ENCODE results near the gene NT5C1B. TPM values are rescaled to one million over a fixed set of nuclear protein-coding genes. Genes with fewer than 3 reads are reported as not detected.

Gene NT5C1B
- total RNA-seq, 4 donors from 2014 or later, result not detected

DNA sequence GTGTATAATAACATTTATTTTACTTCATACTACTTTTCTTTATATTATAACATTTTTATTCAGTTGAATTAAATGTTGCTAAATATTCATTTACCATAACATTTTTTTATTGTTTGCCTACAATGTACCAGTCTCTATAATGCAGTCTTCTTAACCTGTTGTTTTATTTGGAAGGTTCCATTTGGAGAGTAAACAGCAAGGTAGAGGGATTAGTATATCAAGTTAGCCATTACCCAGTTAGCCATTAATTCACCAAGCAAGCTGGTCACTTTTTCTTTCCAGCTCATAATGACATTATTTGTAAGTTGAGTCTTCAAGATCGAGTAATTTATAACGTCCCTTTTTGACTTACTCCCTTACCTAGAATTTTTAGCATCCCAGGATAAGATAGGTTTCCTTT, 29.7 kb upstream of the NT5C1B start:
- Histone ChIP-seq H3K4me3 (no peak overlapping the region), H3K27ac (no peak overlapping the region), H3K9me3 (no peaks in the 10 kb centered on the region), H3K36me3 (no peaks in the 10 kb centered on the region), H3K27me3 (no peaks in the 10 kb centered on the region), H3K4me1 (no peaks in the 10 kb centered on the region)
- TF ChIP-seq, protein P1, sequence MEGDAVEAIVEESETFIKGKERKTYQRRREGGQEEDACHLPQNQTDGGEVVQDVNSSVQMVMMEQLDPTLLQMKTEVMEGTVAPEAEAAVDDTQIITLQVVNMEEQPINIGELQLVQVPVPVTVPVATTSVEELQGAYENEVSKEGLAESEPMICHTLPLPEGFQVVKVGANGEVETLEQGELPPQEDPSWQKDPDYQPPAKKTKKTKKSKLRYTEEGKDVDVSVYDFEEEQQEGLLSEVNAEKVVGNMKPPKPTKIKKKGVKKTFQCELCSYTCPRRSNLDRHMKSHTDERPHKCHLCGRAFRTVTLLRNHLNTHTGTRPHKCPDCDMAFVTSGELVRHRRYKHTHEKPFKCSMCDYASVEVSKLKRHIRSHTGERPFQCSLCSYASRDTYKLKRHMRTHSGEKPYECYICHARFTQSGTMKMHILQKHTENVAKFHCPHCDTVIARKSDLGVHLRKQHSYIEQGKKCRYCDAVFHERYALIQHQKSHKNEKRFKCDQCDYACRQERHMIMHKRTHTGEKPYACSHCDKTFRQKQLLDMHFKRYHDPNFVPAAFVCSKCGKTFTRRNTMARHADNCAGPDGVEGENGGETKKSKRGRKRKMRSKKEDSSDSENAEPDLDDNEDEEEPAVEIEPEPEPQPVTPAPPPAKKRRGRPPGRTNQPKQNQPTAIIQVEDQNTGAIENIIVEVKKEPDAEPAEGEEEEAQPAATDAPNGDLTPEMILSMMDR (IDR thresholded peaks at IDR 0.05), result no peak
- TF ChIP-seq POLR2A (IDR thresholded peaks at IDR 0.05), result no peak
- DNase-seq, result no peak

DNA sequence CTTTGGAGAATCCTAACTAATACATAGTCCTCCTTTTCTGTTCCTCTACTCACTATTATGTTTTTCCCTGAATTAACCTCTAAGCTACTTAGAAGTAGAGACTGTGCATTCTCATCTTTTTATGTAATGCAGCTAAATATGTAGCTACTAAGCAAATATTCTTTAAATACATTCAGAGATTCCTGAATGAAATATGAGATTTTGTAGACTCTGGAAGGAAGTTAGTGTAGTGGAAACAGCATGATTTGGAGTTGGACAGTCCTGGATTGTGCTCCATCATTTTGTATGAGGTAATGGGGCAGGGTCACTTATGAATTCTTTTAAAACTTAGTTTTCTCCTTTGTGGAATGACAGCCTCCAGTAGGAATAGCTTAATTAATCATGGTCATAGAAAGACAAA, 24.7 kb upstream of the NT5C1B start:
- Histone ChIP-seq H3K27ac (no peak overlapping the region), H3K36me3 (no peaks in the 10 kb centered on the region), H3K27me3 (no peaks in the 10 kb centered on the region), H3K4me3 (no peak overlapping the region), H3K9me3 (no peaks in the 10 kb centered on the region), H3K4me1 (no peaks in the 10 kb centered on the region)
- no peak for DNase-seq
- TF ChIP-seq, protein P1 (IDR thresholded peaks at IDR 0.05), result no peak
- TF ChIP-seq POLR2A (IDR thresholded peaks at IDR 0.05), result no peak

DNA sequence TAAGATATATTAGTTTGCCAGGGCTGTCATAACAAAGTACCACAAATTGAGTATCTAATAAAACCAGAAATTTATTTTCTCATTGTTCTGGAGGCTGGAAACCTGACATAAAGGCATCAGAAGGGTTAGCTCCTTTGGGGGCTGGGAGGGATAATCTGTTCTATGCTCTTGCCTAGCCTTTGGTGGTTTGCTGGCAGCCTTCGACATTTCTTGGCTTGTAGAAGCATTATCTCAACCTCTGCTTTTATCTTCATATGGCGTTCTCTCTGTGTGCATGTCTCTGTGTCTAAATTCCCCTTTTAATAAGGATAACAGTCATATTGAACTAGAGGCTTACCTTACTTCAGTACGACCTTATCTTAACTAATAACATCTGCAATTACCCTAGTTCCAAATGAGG, 22.8 kb upstream of the NT5C1B start:
- H3K27ac ChIP-seq, result no peak overlapping the region

DNA sequence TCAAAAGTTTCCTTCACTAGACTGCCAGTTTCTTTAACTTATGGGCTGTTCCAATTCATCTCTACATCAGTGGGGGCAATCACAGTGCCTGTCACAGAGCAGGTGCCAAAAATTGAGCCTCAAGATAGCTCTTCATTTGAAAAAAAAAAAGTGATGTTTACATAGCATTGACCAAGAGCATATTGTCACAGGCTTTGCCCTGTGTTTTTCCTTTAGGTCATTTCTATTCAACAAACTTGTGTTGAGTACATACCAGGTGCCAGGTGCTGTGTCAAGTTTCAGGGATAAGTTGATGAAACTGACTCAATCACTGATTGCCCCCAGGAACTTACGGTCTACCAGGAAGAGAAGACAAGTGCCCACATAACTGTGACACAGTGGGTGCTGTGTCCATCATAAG, 22.2 kb upstream of the NT5C1B start:
- TF ChIP-seq POLR2A (IDR thresholded peaks at IDR 0.05), result no peak
- TF ChIP-seq, protein P1 (IDR thresholded peaks at IDR 0.05), result no peak
- Histone ChIP-seq H3K27me3 (no peaks in the 10 kb centered on the region), H3K4me1 (no peaks in the 10 kb centered on the region), H3K36me3 (no peaks in the 10 kb centered on the region), H3K27ac (no peak overlapping the region), H3K9me3 (no peaks in the 10 kb centered on the region), H3K4me3 (no peak overlapping the region)
- DNase-seq, result no peak

More for the DNA sequence above, 22.8 kb upstream of the NT5C1B start:
- H3K27me3 ChIP-seq, result no peaks in the 10 kb centered on the region
- TF ChIP-seq POLR2A (IDR thresholded peaks at IDR 0.05), result no peak
- TF ChIP-seq, protein P1 (IDR thresholded peaks at IDR 0.05), result no peak
- H3K36me3 ChIP-seq, result no peaks in the 10 kb centered on the region
- H3K4me3 ChIP-seq, result no peak overlapping the region
- no peaks in the 10 kb centered on the region for H3K9me3 ChIP-seq
- H3K4me1 ChIP-seq, result no peaks in the 10 kb centered on the region
- DNase-seq, result no peak

DNA sequence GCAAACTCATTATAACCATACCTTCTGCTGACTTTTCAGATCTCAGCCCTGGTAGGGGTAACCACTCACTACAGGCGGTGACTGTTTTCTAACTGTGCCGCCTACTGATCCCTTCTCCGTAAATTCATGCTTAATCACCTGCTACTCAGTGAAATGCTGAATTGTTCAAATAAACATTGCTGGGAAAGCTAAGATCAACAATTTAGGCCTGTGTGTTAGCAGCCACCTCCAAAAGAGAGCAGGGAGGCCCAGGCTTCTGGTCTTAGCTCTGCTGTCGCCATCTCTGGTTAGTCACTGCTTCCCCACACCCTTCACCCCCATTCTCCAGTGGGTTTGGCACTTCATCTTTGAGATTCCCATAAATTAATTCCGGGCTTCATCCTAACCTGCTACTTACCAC, 21.8 kb upstream of the NT5C1B start:
- H3K4me3 ChIP-seq, result no peak overlapping the region
- DNase-seq, result no peak
- TF ChIP-seq, protein P1 (IDR thresholded peaks at IDR 0.05), result no peak
- no peak for TF ChIP-seq POLR2A (IDR thresholded peaks at IDR 0.05)
- H3K9me3 ChIP-seq, result no peaks in the 10 kb centered on the region
- H3K4me1 ChIP-seq, result no peaks in the 10 kb centered on the region
- H3K36me3 ChIP-seq, result no peaks in the 10 kb centered on the region
- no peaks in the 10 kb centered on the region for H3K27me3 ChIP-seq
- H3K27ac ChIP-seq, result no peak overlapping the region

DNA sequence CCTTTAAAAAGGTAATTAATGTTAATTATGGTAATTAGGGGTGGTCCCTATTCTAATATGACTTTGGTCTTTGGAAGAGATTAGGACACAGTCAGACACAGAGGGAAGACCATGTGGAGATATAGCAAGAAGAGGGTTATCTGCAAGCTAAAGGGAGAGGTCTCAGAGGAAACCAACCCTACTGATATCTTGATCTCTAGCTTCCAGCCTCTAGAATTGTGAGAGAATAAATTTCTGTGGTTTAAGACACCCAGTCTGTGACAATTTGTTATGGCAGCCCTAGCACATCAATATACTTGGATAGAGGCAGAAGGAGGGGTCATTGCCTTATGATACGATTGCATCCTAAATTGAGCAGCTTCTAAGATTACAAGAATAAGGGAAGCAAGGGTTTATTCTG, 21.3 kb upstream of the NT5C1B start:
- no peak for DNase-seq
- TF ChIP-seq, protein P1 (IDR thresholded peaks at IDR 0.05), result no peak
- no peak for TF ChIP-seq POLR2A (IDR thresholded peaks at IDR 0.05)
- Histone ChIP-seq H3K4me1 (no peaks in the 10 kb centered on the region), H3K4me3 (no peak overlapping the region), H3K9me3 (no peaks in the 10 kb centered on the region), H3K27ac (no peak overlapping the region), H3K27me3 (no peaks in the 10 kb centered on the region), H3K36me3 (no peaks in the 10 kb centered on the region)

All from Peyer's patch (tissue), 4 donors.